GM19043 (cell line): ENCODE measurements around the gene MARS1.

Source experiments
- ATAC-seq: cut with Tn5 transposase; IDR thresholded peaks from one replicate; pipeline ENCODE4 v1.9.1; 2021; ENCODE audit warnings: low read depth; ENCODE audit not compliant: unreplicated experiment

MARS1 gene

DNA sequence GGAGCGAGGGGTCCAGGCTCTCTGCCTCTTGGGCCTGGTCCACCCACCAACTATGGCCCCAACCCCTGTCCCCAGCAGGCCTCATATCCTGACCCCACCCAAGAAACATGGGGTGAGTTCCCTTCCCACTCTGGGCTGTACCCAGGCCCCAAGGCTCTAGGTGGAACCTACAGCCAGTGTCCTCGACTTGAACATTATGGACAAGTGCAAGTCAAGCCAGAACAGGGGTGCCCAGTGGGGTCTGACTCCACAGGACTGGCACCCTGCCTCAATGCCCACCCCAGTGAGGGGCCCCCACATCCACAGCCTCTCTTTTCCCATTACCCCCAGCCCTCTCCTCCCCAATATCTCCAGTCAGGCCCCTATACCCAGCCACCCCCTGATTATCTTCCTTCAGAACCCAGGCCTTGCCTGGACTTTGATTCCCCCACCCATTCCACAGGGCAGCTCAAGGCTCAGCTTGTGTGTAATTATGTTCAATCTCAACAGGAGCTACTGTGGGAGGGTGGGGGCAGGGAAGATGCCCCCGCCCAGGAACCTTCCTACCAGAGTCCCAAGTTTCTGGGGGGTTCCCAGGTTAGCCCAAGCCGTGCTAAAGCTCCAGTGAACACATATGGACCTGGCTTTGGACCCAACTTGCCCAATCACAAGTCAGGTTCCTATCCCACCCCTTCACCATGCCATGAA lies 16.8 kb upstream of the MARS1 start:
- no peak for ATAC-seq

DNA sequence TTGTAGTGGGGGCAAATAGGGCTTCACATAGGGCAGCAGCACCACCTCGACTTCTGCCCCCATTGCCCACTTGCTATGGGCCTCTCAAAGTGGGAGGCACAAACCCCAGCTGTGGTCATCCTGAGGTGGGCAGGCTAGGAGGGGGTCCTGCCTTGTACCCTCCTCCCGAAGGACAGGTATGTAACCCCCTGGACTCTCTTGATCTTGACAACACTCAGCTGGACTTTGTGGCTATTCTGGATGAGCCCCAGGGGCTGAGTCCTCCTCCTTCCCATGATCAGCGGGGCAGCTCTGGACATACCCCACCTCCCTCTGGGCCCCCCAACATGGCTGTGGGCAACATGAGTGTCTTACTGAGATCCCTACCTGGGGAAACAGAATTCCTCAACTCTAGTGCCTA lies 16.2 kb upstream of the MARS1 start:
- no peak for ATAC-seq

DNA sequence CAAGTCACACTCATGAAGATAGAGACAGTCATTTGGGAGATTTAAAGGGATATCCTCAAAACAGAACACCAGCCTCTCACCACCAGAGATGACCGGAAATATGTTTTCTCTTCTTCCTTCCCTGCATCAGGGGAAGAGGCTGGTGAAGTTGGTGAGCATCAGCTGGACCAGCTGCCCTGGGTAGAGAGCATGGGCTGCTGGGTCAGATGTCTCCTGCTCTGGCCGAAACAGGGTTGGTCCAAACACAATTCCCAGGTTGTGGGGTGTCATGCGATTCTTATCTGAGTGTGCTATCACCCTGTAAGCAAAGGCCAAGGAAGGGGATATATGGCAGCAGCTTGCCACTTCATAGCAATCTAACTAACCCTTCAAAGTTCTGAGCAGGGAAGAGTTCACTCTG lies 15.5 kb upstream of the MARS1 start:
- no peak for ATAC-seq

DNA sequence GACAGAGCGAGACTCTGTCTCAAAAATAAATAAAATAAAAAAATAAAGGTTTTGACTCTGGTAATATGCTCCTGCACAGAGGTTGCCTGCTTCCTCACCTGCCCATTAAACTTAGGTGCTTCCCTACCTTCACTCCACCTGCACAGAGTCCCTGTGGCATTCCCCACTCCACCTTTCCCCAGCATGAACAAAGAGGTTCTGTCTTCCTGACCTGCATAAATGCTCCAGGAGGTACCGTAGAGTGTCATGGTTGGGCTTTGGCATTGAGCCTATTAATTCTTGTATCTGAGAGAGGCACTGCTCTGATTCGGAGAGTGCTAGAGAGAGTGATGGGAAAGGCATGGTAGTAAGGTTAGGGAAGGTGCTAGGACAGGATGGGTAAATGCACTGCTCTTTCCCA lies 14.5 kb upstream of the MARS1 start:
- ATAC-seq: no peak

DNA sequence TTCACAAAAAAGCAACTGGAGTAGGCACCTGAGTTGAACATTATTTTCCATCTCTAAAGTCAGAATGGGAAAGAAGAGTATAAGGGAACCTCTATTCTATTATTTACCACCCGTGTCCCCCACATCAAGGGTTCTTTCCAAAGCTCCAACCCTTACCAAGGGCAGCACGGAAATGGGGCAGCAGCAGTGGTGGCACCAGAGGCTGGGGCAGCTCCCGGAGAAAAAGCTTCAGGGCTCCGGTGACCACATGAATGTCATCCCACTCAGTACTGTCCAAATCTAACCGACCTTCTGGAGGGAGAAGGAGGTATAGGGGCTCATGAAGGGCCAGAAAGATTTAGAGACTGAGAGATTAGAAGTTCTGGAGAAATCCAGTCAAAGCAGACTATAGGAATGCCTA lies 14.0 kb upstream of the MARS1 start:
- no peak for ATAC-seq

DNA sequence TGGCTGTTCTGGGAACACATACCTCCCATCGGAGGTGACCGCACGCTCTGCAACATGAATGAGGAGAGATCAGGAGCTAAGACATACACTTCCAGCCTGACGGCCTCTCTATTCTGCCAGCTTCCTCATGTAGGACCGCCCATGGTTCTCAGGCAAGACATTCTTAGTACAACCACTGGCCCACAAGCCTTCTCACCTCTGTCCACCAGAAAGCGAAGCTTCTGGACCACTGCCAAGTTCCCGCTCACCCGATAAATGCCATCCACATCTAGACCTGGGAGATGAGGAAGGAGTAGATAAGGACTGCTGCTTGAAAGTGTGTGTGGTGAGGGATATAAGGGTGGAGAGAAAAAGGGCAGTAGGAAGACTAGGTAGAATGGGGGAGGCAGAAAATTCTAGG lies 13.4 kb upstream of the MARS1 start:
- no peak for ATAC-seq

DNA sequence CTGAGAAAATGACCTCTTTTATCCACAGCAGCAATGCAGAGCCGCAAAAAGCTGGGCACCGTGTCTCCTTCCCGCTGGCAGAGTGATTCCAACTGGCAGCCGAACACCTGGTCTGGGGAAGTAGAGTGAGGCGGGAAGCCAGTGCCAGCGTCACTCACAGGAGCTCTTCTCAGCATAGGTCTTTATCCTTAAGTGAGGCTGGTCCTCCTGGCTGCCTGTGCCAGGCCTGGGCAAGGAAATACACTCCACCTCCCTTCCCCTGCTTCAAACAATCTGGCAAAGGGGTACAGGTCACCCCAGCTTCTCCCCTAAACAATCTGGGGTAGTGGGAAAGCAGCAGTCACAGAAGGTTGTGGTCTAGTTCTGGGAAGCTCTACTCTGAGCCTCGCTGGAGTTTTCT lies 13.0 kb upstream of the MARS1 start:
- ATAC-seq: no peak

DNA sequence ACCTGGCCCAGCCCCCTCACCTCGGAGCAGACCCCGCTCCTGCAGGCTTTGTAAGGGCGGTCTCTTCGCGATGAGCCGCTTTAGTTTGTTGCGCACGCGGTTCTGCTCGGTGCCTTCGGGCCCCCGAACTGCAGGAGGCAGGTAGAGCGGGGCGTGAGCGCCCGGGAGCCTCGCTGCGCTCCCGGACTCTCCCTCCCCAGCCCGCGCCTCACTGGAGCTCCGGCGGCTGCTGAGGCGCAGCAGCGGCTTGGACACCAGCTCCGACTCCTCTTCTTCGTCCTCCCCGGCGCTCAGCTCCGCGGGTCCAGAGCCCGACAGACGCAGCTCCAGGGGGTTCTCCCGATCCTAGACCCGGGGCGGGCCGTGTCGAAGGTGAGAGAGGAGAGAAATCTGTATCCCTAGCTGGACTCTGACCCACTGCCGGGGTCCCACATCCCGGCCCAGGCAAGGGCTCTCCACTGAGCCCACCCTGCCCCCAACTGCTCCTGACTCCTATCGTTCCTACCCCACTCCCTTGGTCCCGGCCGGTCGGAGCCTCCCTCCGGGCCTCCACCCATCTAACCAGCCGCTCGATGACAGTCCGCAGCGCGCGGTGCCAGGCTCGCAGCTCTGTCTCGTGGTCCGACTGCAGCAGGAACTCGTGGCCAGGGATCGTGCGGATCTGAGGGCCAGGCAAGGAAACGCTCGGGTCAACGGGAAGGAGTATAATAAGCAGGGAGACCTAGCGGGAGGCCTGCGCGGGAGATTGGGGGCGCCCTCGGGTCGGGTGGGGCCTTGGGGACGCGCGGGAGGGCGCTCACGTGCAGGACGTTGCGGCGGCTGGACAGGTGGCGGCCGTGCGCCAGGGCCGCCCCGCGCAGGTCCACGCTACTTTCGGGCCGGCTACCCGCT lies 12.4 kb upstream of the MARS1 start:
- ATAC-seq: no peak

DNA sequence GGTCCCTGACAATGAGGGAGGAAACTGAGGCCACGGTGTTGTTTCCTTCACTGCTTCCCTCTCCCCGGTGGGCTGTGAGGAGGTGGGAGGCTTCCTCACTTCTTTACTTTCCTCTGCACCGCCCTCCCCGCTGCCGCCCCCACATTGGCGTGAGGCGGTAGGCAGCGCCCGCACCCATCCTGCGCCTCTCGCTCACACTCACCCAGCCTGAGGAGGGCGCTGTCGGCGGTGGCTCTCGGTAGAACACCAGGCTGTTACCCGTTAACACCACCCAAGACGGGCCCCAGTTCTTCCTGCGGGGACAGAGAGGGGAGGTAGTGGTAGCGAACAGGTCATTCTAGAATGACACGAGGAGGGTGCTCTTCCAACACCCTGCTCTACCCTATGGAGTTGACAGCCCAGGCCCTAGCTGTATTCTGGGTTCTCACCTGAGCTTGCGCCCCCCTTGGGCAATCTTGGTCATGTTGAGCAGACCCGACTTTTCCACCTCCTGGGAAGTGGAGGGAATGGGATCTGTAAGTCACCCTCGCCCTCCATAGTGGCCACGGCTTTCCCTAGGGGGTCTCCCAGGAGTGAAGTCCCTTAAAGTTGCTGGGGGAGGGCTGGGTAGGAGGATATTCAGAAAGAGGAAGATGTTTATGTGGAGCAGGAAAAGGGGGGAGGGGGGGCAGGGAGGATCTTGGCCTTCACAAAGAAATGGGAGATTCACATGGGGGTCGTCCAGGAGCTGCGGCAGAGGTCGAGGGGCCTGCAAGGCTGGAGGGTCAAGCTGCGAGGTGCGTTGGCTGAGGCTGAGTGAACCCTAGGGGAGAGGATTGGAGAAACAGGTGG lies 11.5 kb upstream of the MARS1 start:
- no peak for ATAC-seq

DNA sequence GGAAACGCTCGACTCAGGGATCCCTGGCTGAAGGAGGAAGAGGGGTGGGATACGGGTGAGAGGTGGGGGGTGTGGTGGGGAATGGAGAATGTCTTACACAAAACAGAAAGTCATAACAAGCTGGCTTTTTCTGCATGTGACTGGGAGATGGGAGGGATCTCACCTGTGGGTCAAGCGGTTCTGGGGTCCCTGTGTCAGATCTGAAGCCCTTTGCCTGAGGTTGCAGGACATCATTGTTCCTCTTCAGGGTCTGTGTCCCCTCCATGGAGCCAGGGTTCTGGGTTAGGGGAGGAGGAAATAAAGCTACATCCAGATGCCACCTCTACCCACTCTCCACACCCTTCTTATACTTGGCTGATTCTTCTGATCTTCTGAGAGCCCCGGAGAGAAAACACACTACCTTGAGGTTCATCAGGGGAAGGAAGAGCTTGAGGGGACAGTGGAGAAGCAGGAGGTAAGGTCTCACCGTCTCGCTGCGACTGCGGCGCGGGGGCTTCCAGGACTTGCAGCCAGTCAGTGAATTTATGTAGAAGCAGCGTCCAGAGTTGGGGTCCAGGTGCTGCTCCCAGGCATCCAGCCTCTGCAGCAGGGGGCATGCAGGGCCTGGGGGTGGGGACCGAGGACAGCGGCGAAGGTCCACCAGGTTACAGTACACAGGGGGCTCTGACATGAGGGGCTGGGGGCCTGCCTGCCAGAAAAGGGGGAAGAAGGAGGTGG lies 10.7 kb upstream of the MARS1 start:
- no peak for ATAC-seq

DNA sequence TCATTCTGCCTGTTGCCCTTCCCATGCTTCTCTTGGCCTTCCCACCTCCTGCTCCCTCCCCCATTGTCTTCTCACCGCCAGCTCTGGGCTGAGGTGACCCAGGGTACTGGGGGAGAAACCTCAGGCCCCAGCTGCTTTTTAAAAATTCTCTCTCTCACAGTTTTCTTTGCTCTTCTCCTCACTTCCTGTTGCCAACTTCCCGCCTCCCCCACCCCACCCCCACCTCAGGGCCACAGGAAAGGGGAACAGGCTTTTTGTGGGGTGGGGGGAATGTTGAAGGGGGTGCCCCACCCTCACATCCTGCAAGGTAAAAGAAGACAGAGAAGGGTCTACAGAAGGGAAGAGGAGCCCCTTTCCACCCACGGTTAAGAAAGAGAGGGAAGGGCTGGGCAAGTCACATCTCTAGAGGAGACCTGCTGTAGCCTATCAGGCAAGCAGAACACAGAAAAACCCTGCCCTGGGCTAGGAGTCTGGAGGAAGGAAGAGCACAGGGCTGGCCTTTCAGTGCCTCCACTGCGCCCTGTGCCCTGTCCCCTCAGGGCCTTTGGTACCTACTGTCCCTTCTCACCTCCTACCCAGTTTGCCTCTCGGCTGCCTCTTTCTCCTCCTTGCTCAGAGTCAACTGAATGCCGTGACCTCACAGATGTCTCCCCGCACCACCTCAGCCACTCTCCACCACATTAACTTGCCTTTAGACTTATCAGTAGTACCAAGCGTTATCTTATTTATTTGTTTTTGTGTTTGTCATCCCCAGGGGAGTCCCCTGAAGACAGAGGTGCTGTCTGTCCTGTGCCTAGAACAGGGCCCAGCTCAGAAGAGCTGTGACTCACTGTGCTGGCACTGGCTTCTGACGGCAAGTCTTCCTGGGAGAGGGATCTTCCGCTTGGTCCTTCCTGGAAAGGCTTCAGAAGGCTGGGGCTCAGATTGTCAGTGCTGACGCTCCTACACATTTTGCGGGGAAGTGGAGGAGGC lies 9.9 kb upstream of the MARS1 start:
- ATAC-seq: no peak

DNA sequence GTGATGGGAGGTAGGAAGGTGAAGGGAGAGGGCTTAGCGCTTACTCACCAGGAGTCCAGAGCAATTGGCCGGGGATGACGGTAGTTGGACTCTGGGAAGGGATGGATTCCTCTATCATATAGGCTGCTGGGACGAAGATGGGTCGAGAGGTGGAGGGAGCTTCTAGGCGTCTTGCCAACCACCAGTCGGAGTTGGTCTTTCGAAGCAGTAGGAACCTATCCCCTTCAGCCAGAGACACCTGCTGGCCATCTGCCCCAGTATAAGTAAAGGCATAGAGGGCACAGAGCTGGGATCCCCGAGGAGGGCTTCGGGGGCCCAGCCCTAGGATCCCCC lies 8.9 kb upstream of the MARS1 start:
- no peak for ATAC-seq

DNA sequence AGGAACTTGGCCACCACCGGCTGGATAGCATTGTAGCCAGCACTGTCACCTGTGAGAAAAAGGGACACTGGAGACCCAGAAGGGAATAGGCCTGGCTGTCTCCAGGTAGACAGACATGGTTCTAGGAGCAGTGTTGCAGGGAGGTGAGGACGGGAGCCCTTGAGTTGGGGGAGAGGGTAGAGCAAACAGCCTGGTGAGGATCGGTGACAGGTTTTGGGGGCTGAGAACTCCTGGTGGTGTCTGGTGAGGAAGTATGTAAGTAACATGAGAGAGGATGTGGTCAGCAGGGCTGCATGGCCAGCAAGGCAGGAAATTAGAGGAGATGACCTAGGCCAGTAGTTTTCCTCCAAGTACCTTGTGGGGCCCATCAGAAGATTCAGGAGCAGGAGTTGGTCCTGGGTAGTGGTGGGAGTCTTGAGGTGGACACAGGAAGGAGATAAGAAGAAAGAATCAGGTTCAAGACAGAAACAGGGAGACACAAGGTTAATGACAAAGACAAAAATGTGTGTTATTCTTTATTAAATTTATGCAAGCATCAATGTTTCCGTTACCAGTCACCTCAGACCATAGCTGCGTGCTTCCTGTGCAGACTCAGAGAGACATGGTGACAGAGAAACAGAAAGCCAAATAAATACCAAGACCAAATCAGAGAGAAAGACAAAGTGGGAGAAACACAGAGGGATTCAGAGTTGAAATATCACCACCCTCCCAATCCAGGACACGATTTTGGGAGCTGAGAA lies 8.3 kb upstream of the MARS1 start, which contains the start of gene ARHGAP9:
TSS of gene ARHGAP9 (minus strand) at position 491 of the 740 bp plus-strand sequence. CDS start at position 31, 460 bp downstream.
- peak; percentile 34 for ATAC-seq

DNA sequence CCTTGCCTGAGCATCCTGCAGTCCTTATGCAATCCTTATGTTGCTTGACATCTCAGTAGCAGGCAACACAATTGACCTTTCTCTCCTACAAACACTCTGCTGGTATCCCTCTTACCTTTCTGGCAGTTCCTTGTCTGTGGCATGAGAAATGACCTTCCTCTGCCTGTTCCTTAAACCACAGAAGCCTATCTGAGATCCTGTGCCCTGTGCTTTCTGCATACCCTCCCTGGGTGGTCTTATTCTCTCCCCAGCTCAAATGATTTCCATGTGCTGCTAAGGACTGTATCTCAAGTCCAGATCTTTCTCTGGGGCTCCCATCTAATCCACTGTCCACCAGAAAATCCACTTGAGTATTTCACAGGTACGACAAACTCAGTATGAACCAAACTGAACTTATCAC lies 6.2 kb upstream of the MARS1 start:
- no peak for ATAC-seq

DNA sequence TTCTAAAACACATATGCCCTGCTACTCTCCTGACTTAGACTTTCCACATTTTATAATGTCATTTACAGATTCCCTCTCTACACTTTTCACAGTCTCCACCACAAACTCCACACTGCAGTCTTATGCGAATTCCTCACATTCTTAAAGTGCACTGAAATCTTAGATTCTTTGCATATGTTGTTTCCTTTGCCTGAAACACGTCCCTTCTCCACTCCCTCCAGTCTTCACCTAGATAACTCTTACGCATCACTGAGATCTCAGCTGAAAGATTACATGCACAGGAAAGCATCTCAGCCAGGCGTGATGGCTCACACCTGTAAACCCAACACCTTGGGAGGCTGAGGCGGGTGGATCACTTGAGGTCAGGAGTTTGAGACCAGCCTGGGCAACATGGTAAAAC lies 4.4 kb upstream of the MARS1 start:
- ATAC-seq: no peak

DNA sequence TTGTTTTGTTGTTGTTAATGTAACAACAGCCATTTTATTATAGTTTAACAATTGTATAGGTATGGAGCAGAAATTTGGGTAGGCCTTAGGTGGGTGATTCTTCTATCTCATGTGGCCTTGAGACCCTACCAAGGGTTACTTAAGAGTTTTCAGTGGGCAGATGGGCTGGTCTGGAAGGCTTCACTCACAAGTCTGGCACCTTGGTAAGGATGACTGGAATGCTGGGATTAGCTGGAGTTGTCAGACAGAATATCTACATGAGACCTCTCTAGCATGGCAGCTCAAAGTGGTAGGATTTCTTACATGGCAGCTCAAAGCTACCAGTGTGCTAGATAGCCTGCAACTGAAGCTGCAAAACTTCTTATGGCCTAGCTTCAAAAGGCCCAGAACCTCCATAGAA lies 2.2 kb upstream of the MARS1 start:
- ATAC-seq: no peak

DNA sequence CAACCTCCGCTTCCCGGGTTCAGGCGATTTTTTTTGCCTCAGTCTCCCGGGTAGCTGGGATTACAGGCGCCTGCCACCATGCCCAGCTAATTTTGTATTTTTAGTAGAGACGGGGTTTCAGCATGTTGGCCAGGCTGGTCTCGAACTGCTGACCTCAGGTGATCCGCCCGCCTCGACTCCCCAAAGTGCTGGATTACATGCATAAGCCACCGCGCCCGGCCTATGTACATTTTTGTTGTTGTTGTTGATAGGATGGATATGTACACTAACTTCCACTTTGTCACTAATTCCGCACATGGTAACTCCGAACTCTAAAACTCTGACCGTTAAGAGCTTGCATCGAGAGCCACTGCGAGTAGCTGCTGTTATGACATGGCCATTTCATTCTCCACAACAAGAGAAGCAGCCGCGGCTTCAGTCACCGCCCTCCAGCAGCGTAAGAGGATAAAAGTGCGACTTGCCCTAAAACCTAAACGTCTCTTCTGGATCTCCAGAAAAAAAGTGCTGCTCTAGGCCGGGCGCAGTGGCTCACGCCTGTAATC lies 742 bp upstream of the MARS1 start:
- ATAC-seq: no peak

DNA sequence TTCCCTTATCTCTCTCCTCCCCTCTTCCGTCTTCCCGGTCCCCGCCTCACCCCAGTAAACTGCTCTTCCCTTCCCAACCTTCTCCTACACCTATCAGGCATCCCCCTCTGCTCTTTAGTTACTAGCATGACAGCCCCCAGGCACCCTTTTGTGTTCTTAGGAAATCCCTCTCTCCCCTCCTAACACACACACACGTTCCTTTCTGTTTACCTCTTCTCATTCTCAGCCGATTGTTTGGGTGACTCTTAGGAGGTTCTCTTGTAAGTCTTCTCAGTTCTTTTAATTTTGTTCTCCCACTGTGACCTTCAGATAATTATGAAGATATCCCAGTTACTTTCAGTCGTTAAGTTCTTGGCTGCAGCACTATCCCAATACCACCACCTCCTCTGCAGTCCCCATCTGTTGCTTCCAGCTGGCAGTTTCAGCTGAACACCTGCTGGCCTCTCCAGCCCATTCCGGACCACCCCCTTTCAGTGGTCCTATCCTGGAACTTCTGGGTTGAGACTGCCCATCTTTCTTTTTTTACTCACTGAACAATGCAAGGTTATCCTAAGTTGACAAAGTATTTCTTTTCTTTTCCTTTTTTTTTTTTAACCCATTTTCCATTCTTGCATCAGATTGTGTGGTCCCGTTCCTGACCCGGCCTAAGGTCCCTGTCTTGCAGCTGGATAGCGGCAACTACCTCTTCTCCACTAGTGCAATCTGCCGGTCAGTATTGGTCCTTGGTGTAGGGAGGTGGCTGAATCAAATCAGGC lies 711 bp downstream of the MARS1 start:
- ATAC-seq: no peak
